ENCODE data around the gene MYO9A. TPM values are rescaled to one million over a fixed set of nuclear protein-coding genes. Genes with fewer than 3 reads are reported as not detected.

MYO9A gene
- total and polyA plus RNA-seq, 10 of the 15 experiments (the other 5 are each of a cell fraction or from before 2014, with no cell fraction given) = 3.3 to 25.3 (median 12.2) TPM

DNA sequence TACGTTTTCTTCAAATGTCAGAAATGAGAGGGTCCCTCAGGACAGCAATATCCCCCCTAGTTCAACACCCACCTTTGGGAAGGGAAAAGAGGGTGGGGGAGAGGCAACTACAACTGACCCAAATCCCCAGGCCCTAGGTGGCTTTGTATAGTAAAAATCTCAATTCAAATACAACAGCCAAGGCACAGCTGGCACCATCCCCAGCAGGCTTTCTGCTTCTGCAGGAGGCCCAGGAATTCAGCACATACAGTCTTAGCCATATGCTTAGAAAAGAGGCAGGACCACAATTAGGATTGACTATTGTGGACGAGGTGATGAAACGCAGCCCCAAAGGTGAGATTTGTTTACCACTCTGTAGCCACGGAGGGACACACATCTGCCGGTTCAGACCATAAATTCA lies 291.8 kb downstream of the MYO9A start:
- FAIRE-seq (no peak), DNase-seq (ENCODE audit: low read depth, low spot score) (no peak), ATAC-seq (no peak)
- Histone ChIP-seq H3K9ac (ENCODE audit: control insufficient read depth, insufficient read depth, low read length) (no peak overlapping the region), H3K79me2 (ENCODE audit: control insufficient read depth, insufficient read depth, low read length) (no peaks in the 10 kb centered on the region), H3K27me3 (replicated peaks in 1 of 2; ENCODE audit: control insufficient read depth in 2 of 2, insufficient read depth in 2 of 2, low read length in 1 of 2) (no peaks in the 10 kb centered on the region), H3K4me3 (no peak overlapping the region), H3K4me1 (ENCODE audit: control insufficient read depth, insufficient read depth, low read length) (no peaks in the 10 kb centered on the region), H2AFZ (ENCODE audit: control insufficient read depth, low read depth, low read length) (no peak overlapping the region), H4K20me1 (ENCODE audit: control insufficient read depth, insufficient read depth) (no peaks in the 10 kb centered on the region), H3K9me3 (replicated peaks; ENCODE audit: control insufficient read depth, insufficient read depth, low read length) (peaks cover 11% of the 10 kb centered on the region), H3K27ac (ENCODE audit: control insufficient read depth, insufficient read depth) (no peak overlapping the region), H3K36me3 (ENCODE audit: control insufficient read depth in 2 of 2, insufficient read depth in 2 of 2, low read length in 1 of 2) (peaks cover 0 to 10% of the 10 kb centered on the region in 2 experiments; a peak in 3 of 4 replicates), H3K4me2 (ENCODE audit: control insufficient read depth, insufficient read depth) (no peak overlapping the region)
- BruUV-seq (replicated peaks) = no TSS peak
- SMC1A ChIA-PET (ENCODE audit: uncharacterized antibody, unreplicated experiment) = interaction anchor here (0.8 kb wide), 1 partner anchor 248 kb away, joined by 3 read pairs; no protein-coding TSS in a partner anchor
- in situ Hi-C loops (cut with MboI) = no loop called here
- CTCF ChIA-PET = no interaction called here
- RAD21 ChIA-PET (ENCODE audit: unreplicated experiment) = no interaction called here
- intact Hi-C loops (cut with micrococcal nuclease; ENCODE audit: unreplicated experiment) = no loop called here
- POLR2A ChIA-PET = no interaction called here
- WGBS (ENCODE audit: insufficient coverage, insufficient replicate concordance, low lambda C conversion rate, missing lambda C conversion rate) = 93% methylated on average over 5 of the region's 5 CpGs
- TF ChIP-seq STAT1 (conservative IDR thresholded peaks at IDR 0.05) = no peak
- TF ChIP-seq, protein P1, sequence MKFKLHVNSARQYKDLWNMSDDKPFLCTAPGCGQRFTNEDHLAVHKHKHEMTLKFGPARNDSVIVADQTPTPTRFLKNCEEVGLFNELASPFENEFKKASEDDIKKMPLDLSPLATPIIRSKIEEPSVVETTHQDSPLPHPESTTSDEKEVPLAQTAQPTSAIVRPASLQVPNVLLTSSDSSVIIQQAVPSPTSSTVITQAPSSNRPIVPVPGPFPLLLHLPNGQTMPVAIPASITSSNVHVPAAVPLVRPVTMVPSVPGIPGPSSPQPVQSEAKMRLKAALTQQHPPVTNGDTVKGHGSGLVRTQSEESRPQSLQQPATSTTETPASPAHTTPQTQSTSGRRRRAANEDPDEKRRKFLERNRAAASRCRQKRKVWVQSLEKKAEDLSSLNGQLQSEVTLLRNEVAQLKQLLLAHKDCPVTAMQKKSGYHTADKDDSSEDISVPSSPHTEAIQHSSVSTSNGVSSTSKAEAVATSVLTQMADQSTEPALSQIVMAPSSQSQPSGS (IDR thresholded peaks at IDR 0.05; ENCODE audit: low read length) = no peak
- TF ChIP-seq, protein P2, sequence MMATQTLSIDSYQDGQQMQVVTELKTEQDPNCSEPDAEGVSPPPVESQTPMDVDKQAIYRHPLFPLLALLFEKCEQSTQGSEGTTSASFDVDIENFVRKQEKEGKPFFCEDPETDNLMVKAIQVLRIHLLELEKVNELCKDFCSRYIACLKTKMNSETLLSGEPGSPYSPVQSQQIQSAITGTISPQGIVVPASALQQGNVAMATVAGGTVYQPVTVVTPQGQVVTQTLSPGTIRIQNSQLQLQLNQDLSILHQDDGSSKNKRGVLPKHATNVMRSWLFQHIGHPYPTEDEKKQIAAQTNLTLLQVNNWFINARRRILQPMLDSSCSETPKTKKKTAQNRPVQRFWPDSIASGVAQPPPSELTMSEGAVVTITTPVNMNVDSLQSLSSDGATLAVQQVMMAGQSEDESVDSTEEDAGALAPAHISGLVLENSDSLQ (IDR thresholded peaks at IDR 0.05) = no peak
- TF ChIP-seq, protein P3, sequence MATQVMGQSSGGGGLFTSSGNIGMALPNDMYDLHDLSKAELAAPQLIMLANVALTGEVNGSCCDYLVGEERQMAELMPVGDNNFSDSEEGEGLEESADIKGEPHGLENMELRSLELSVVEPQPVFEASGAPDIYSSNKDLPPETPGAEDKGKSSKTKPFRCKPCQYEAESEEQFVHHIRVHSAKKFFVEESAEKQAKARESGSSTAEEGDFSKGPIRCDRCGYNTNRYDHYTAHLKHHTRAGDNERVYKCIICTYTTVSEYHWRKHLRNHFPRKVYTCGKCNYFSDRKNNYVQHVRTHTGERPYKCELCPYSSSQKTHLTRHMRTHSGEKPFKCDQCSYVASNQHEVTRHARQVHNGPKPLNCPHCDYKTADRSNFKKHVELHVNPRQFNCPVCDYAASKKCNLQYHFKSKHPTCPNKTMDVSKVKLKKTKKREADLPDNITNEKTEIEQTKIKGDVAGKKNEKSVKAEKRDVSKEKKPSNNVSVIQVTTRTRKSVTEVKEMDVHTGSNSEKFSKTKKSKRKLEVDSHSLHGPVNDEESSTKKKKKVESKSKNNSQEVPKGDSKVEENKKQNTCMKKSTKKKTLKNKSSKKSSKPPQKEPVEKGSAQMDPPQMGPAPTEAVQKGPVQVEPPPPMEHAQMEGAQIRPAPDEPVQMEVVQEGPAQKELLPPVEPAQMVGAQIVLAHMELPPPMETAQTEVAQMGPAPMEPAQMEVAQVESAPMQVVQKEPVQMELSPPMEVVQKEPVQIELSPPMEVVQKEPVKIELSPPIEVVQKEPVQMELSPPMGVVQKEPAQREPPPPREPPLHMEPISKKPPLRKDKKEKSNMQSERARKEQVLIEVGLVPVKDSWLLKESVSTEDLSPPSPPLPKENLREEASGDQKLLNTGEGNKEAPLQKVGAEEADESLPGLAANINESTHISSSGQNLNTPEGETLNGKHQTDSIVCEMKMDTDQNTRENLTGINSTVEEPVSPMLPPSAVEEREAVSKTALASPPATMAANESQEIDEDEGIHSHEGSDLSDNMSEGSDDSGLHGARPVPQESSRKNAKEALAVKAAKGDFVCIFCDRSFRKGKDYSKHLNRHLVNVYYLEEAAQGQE (IDR thresholded peaks at IDR 0.05; ENCODE audit: low read depth, low read length) = no peak
- no peak for TF ChIP-seq KLF5 (IDR thresholded peaks at IDR 0.05; ENCODE audit: partially characterized antibody)
- TF ChIP-seq RFX5 (IDR thresholded peaks at IDR 0.05; ENCODE audit: low read depth, low read length) = no peak
- no peak for TF ChIP-seq CHD4 (IDR thresholded peaks at IDR 0.05)
- no peak for TF ChIP-seq SMC3 (IDR thresholded peaks at IDR 0.05; ENCODE audit: borderline replicate concordance, low read length)
- no peak for TF ChIP-seq KAT2A (conservative IDR thresholded peaks at IDR 0.05; ENCODE audit: control insufficient read depth, low read depth, low read length)
- no peak for TF ChIP-seq SMARCA5 (IDR thresholded peaks at IDR 0.05)
- no peak for TF ChIP-seq SMAD5 (IDR thresholded peaks at IDR 0.05; ENCODE audit: low read depth)
- no peak for TF ChIP-seq FOS (IDR thresholded peaks at IDR 0.05; ENCODE audit: borderline replicate concordance, extremely low read depth, insufficient read length)

Data from GM12878 (cell line).